Measurements from ENCODE around the gene TFAP2C.

GRCh38 chr20:56617489-56617888 lies 11.6 kb upstream of the TFAP2C start:
- TF ChIP-seq CTCF (IDR thresholded peaks at IDR 0.05) (no peak), POLR2A (IDR thresholded peaks at IDR 0.05) (no peak), EP300 (IDR thresholded peaks at IDR 0.05; ENCODE audit: low read depth) (no peak)

All from transverse colon (tissue), 3 donors.